Common myeloid progenitor, CD34-positive (primary cell): Measurements from ENCODE around the gene RAB39B. TPM values are rescaled to one million over a fixed set of nuclear protein-coding genes. Genes with fewer than 3 reads are reported as not detected.
A peak's percentile ranks its signal among the peaks of the same experiment; 100 is the strongest.
"Not testable (repeated sequence)": the region's sequence is repeated elsewhere in the genome, so short reads cannot be mapped to it uniquely, and the experiment has no call there.

Experiments
- CTCF ChIA-PET: fragments of 350-600 bp; sonication (Branson Sonifier 250); formaldehyde crosslinking; loops from one replicate; lab custom pipeline; 2021; ENCODE audit warnings: antibody characterized with exemption; lab: Charles Lee
- POLR2A ChIA-PET: fragments of 350-600 bp; sonication (Branson Sonifier 250); formaldehyde crosslinking; loops from one replicate; lab custom pipeline; 2021; ENCODE audit warnings: antibody characterized with exemption; lab: Charles Lee
- DNase-seq, 3 donors: peaks; one replicate each; pipeline versions ENCODE4 v3.0.0 to v3.0.0-alpha.2; 2013
- H3K27ac ChIP-seq, 2 experiments: 1 replicate in 1 of 2; 2 replicates in 1 of 2; pipeline ENCODE4 v1.7.0; 2013; ENCODE audit warnings: inconsistent platforms in 2 of 2, low read length in 2 of 2, mild to moderate bottlenecking in 2 of 2, low read depth in 1 of 2, moderate library complexity in 1 of 2; ENCODE audit not compliant: severe bottlenecking in 2 of 2, insufficient read depth in 1 of 2, poor library complexity in 1 of 2
- H3K27me3 ChIP-seq, 5 experiments: replicated peaks in 2 of 5; 1 replicate in 3 of 5; 2 replicates in 2 of 5; pipeline versions ENCODE4 v1.6.1 to v1.7.0; 2013; ENCODE audit warnings: low read length in 4 of 5, mild to moderate bottlenecking in 2 of 5, moderate library complexity in 2 of 5, inconsistent platforms in 1 of 5; ENCODE audit not compliant: insufficient read depth in 5 of 5, control insufficient read depth in 4 of 5
- H3K36me3 ChIP-seq, 4 experiments: 1 replicate in 2 of 4; 2 replicates in 2 of 4; pipeline versions ENCODE4 v1.6.1 to v1.7.0; 2013; ENCODE audit warnings: low read length in 3 of 4, control low read depth in 1 of 4, mild to moderate bottlenecking in 1 of 4; ENCODE audit not compliant: control insufficient read depth in 4 of 4, insufficient read depth in 4 of 4
- H3K4me1 ChIP-seq, 4 experiments: 1 replicate in 3 of 4; 2 replicates in 1 of 4; pipeline versions ENCODE4 v1.6.1 to v1.7.1; 2013; ENCODE audit warnings: low read length in 3 of 4, mild to moderate bottlenecking in 3 of 4, control low read depth in 1 of 4, inconsistent platforms in 1 of 4, moderate library complexity in 1 of 4; ENCODE audit not compliant: control insufficient read depth in 4 of 4, insufficient read depth in 4 of 4; ENCODE audit errors: control extremely low read depth in 1 of 4
- H3K4me3 ChIP-seq, 7 experiments: 1 replicate in 4 of 7; 2 replicates in 3 of 7; pipeline versions ENCODE4 v1.5.1 to v1.7.0; 2013; ENCODE audit warnings: mild to moderate bottlenecking in 7 of 7, low read length in 6 of 7, moderate library complexity in 6 of 7, inconsistent platforms in 2 of 7, low read depth in 2 of 7, control low read depth in 1 of 7; ENCODE audit not compliant: insufficient read depth in 4 of 7, control insufficient read depth in 1 of 7; ENCODE audit errors: extremely low read depth in 1 of 7
- H3K9me3 ChIP-seq, 5 experiments: 1 replicate in 4 of 5; 2 replicates in 1 of 5; pipeline versions ENCODE4 v1.6.1 to v1.7.1; 2013; ENCODE audit warnings: low read length in 4 of 5, mild to moderate bottlenecking in 2 of 5, inconsistent platforms in 1 of 5, low read depth in 1 of 5, moderate library complexity in 1 of 5; ENCODE audit not compliant: control insufficient read depth in 4 of 5, insufficient read depth in 2 of 5; ENCODE audit errors: control extremely low read depth in 1 of 5
- WGBS: methylation state at CpG from one replicate; pipeline ENCODE4 v1.1.5; 2013; ENCODE audit not compliant: insufficient coverage; 5-methylcytosine and 5-hydroxymethylcytosine counted together
- polyA plus RNA-seq: library from polyadenylated mRNA; unstranded; fragments of 120-200 nt; gene quantifications from one replicate; pipeline ENCODE4 v1.2.1, GENCODE V29; 2013

The RAB39B gene
- polyA plus RNA-seq = 5.5 TPM

- Histone ChIP-seq H3K4me3 (peak within 1 kb of the TSS; percentile 46 to 86 (median 69)), H3K4me1 (peaks cover 4 to 16% (median 9%) of the 10 kb centered on the region in 4 experiments), H3K27ac (peak within 1 kb of the TSS in 1 of 2 experiments; percentile 54), H3K36me3 (peaks cover 0 to 5% (median 0%) of the 10 kb centered on the region in 4 experiments), H3K27me3 (no peaks in the 10 kb centered on the region), H3K9me3 (no peaks in the 10 kb centered on the region)
- 33% methylated on average over 49 of the region's 58 CpGs for WGBS
- peak; percentile 63 to 89 (median 81) for DNase-seq
- ChIA-PET POLR2A (no interaction called here), CTCF (no interaction called here)
Observed at GRCh38 chrX:155263854-155264628, at the start of gene RAB39B. Gene RAB39B (minus strand): TSS chrX:155264491. CDS start chrX:155264288, 203 bp downstream.

GRCh38 chrX:155313766-155314165 lies 49.5 kb upstream of the RAB39B start:
- 92% methylated on average over 2 of the region's 4 CpGs for whole genome bisulfite sequencing
- ChIA-PET CTCF (no interaction called here), POLR2A (no interaction called here)
- no peak overlapping the region for H3K4me3 ChIP-seq
- H3K27ac ChIP-seq = no peak overlapping the region
- no peaks in the 10 kb centered on the region for H3K4me1 ChIP-seq
- no peak for DNase-seq
- H3K27me3 ChIP-seq = no peaks in the 10 kb centered on the region
- H3K9me3 ChIP-seq = peaks cover 0 to 13% (median 5%) of the 10 kb centered on the region in 5 experiments
- H3K36me3 ChIP-seq = peaks cover 0 to 2% (median 0%) of the 10 kb centered on the region in 4 experiments

GRCh38 chrX:155293771-155294170 lies 29.5 kb upstream of the RAB39B start:
- Histone ChIP-seq H3K9me3 (no peaks in the 10 kb centered on the region), H3K27ac (no peak overlapping the region), H3K36me3 (peaks cover 0 to 33% (median 2%) of the 10 kb centered on the region in 4 experiments), H3K4me3 (no peak overlapping the region), H3K27me3 (no peaks in the 10 kb centered on the region), H3K4me1 (no peaks in the 10 kb centered on the region)
- no peak for DNase-seq
- ChIA-PET POLR2A (no interaction called here), CTCF (interaction anchor here (0.8 kb wide), 1 partner anchor 10 kb away, joined by 3 read pairs; no protein-coding TSS in a partner anchor)

GRCh38 chrX:155279873-155280272 lies 15.6 kb upstream of the RAB39B start:
- CTCF ChIA-PET = no interaction called here
- H3K27ac ChIP-seq = no peak overlapping the region
- 100% methylated on average over 1 of the region's 1 CpG for WGBS
- no peaks in the 10 kb centered on the region for H3K27me3 ChIP-seq
- no peak for DNase-seq
- no peak overlapping the region for H3K4me3 ChIP-seq
- POLR2A ChIA-PET = no interaction called here
- H3K36me3 ChIP-seq = peaks cover 0 to 24% (median 3%) of the 10 kb centered on the region in 4 experiments
- peaks cover 0 to 2% (median 0%) of the 10 kb centered on the region in 5 experiments for H3K9me3 ChIP-seq
- H3K4me1 ChIP-seq = no peaks in the 10 kb centered on the region

- CTCF ChIA-PET = no interaction called here
- no CpG with 5 or more reads among the region's 1 CpG for WGBS
Observed at GRCh38 chrX:155270969-155271368, 6.7 kb upstream of the RAB39B start.

GRCh38 chrX:155267995-155268394 lies 3.7 kb upstream of the RAB39B start:
- H3K4me3 ChIP-seq, H3K27ac ChIP-seq, DNase-seq, POLR2A ChIA-PET, H3K9me3 ChIP-seq, CTCF ChIA-PET, H3K36me3 ChIP-seq, H3K27me3 ChIP-seq: not testable (repeated sequence)
- peaks cover 3 to 12% (median 6%) of the 10 kb centered on the region in 4 experiments for H3K4me1 ChIP-seq
- WGBS = no CpG with 5 or more reads among the region's 1 CpG

More at GRCh38 chrX:155270969-155271368, 6.7 kb upstream of the RAB39B start:
- peak in 2 of 3 donors; percentile 6 to 18 for DNase-seq
- Histone ChIP-seq H3K27me3 (no peaks in the 10 kb centered on the region), H3K4me3 (no peak overlapping the region), H3K9me3 (peaks cover 0 to 3% (median 0%) of the 10 kb centered on the region in 5 experiments), H3K27ac (no peak overlapping the region), H3K36me3 (peaks cover 0 to 3% (median 0%) of the 10 kb centered on the region in 4 experiments), H3K4me1 (no peaks in the 10 kb centered on the region)
- POLR2A ChIA-PET = no interaction called here

- no CpG with 5 or more reads among the region's 1 CpG for WGBS
- peaks cover 4 to 16% (median 9%) of the 10 kb centered on the region in 4 experiments for H3K4me1 ChIP-seq
- CTCF ChIA-PET = no interaction called here
Observed at GRCh38 chrX:155266439-155266838, 2.1 kb upstream of the RAB39B start.

More at GRCh38 chrX:155266439-155266838, 2.1 kb upstream of the RAB39B start:
- no peak for DNase-seq
- H3K27ac ChIP-seq = no peak overlapping the region
- no peaks in the 10 kb centered on the region for H3K36me3 ChIP-seq
- no peak overlapping the region for H3K4me3 ChIP-seq
- peaks cover 0 to 2% (median 0%) of the 10 kb centered on the region in 5 experiments for H3K9me3 ChIP-seq
- no peaks in the 10 kb centered on the region for H3K27me3 ChIP-seq
- POLR2A ChIA-PET = no interaction called here
